Hepatocyte (in vitro differentiated cells): ENCODE data around the gene PSEN1. TPM values are rescaled to one million over a fixed set of nuclear protein-coding genes. Genes with fewer than 3 reads are reported as not detected.

Source experiments
- DNase-seq: peaks from one replicate; pipeline ENCODE4 v3.0.0-alpha.2; 2016; ENCODE audit warnings: low spot score
- H2AFZ ChIP-seq: fragments of 200-600 bp; sonication (generic); 2 replicates; pipeline ENCODE4 v1.6.0; 2016; ENCODE audit warnings: antibody characterized with exemption, mild to moderate bottlenecking
- H3K27ac ChIP-seq: fragments of 200-600 bp; sonication (generic); 2 replicates; pipeline ENCODE4 v1.5.1; 2016; ENCODE audit warnings: mild to moderate bottlenecking
- H3K27me3 ChIP-seq: fragments of 200-600 bp; sonication (generic); 2 replicates; pipeline ENCODE4 v1.6.1; 2016
- H3K36me3 ChIP-seq: fragments of 200-600 bp; sonication (generic); replicated peaks from 2 replicates; pipeline ENCODE4 v1.5.1; 2016; ENCODE audit warnings: low read depth; ENCODE audit not compliant: insufficient read depth
- H3K4me1 ChIP-seq: fragments of 200-600 bp; sonication (generic); 2 replicates; pipeline ENCODE4 v1.5.1; 2016; ENCODE audit warnings: mild to moderate bottlenecking, moderate library complexity; ENCODE audit not compliant: insufficient read depth
- H3K4me2 ChIP-seq: fragments of 200-600 bp; sonication (generic); 2 replicates; pipeline ENCODE4 v1.6.0; 2016
- H3K4me3 ChIP-seq: fragments of 200-600 bp; sonication (generic); 2 replicates; pipeline ENCODE4 v1.5.1; 2016; ENCODE audit warnings: mild to moderate bottlenecking
- H3K79me2 ChIP-seq: fragments of 200-600 bp; sonication (generic); 2 replicates; pipeline ENCODE4 v1.6.0; 2017; ENCODE audit warnings: mild to moderate bottlenecking
- H3K9me2 ChIP-seq: fragments of 200-600 bp; sonication (generic); replicated peaks from 2 replicates; pipeline ENCODE4 v1.6.0; 2017; ENCODE audit warnings: mild to moderate bottlenecking; ENCODE audit not compliant: insufficient read depth
- H3K9me3 ChIP-seq: fragments of 200-600 bp; sonication (generic); 2 replicates; pipeline ENCODE4 v1.5.1; 2016; ENCODE audit warnings: low read depth, mild to moderate bottlenecking
- H4K20me1 ChIP-seq: fragments of 200-600 bp; sonication (generic); 2 replicates; pipeline ENCODE4 v1.6.0; 2016; ENCODE audit warnings: mild to moderate bottlenecking; ENCODE audit not compliant: insufficient read depth, poor library complexity, severe bottlenecking
- CTCF ChIP-seq: fragments of 200-600 bp; sonication (generic); IDR thresholded peaks from 2 replicates; pipeline ENCODE4 v1.5.1; 2016; ENCODE audit warnings: antibody characterized with exemption, mild to moderate bottlenecking; ENCODE audit not compliant: poor library complexity
- EZH2 ChIP-seq: fragments of 200-600 bp; sonication (generic); IDR thresholded peaks from 2 replicates; pipeline ENCODE4 v1.6.1; 2016; ENCODE audit warnings: antibody characterized with exemption, mild to moderate bottlenecking, borderline replicate concordance
- EZH2phosphoT487 ChIP-seq: fragments of 200-600 bp; sonication (generic); IDR thresholded peaks from one replicate; pipeline ENCODE4 v1.6.1; 2018; ENCODE audit warnings: antibody characterized with exemption, mild to moderate bottlenecking, low read depth, moderate library complexity; ENCODE audit not compliant: unreplicated experiment, severe bottlenecking
- WGBS: methylation state at CpG from one replicate; pipeline ENCODE4 v1.1.6; 2016; ENCODE audit warnings: low lambda C conversion rate; ENCODE audit errors: missing lambda C conversion rate; 5-methylcytosine and 5-hydroxymethylcytosine counted together
- polyA plus RNA-seq: library from polyadenylated mRNA; unstranded; fragments of >200 nt; fragmentation: Nextera tagmentation; extraction: Ambion mirVana; gene quantifications from 2 replicates; pipeline ENCODE4 v1.2.1, GENCODE V29; 2016
- total RNA-seq: library from RNA; depleted of rRNA; stranded (reverse); fragments of >200 nt; gene quantifications from 2 replicates; pipeline ENCODE4 v1.2.3, GENCODE V29; 2014

PSEN1 gene
- total and polyA plus RNA-seq, 2 experiments from 2014 or later: 65.6 to 71.6 TPM

DNA sequence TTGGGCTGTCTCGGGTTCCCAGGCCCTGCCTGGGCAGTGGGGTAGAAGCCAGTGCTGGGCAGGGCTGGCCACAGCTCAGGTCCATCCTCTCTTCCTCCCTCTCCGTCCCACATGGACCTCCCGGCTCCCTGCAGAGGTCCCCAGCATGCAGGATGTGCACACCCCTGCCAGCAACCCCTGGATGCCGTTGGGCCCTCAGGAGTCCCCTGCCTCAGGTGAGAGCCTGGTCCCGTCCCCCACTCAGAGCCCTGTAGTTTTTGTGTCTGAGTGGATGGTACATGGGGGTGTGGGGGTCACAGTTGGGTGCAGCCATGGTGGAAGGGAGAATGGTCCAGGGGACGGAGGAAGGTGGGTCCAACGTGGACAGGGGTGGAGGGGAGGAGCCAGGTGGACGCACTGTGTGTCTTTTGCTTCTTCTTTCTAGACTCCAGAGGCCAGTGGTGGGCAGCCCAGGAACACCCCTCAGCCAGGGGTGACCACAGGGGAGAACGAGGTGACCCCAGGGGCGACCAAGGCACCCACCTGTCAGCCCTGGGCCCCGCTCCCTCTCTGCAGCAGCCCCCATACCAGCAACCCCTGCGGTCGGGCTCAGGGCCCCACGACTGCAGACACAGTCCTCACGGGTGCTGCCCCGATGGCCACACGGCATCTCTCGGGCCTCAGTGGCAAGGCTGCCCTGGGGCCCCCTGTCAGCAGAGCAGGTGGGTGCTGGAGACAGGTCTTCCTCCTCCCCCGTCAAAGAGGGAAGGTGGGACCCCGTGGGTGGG lies 122.7 kb downstream of the PSEN1 start:
- no peak overlapping the region for H3K27ac ChIP-seq
- no peak for DNase-seq
- no peaks in the 10 kb centered on the region for H3K27me3 ChIP-seq
- TF ChIP-seq EZH2phosphoT487: no peak
- TF ChIP-seq EZH2: no peak
- TF ChIP-seq CTCF: no peak
- WGBS: 96% methylated on average over 20 of the region's 20 CpGs
- H3K79me2 ChIP-seq: no peaks in the 10 kb centered on the region
- no peaks in the 10 kb centered on the region for H3K9me2 ChIP-seq
- H3K9me3 ChIP-seq: no peaks in the 10 kb centered on the region
- no peak overlapping the region for H3K4me3 ChIP-seq
- H3K4me2 ChIP-seq: no peak overlapping the region
- no peaks in the 10 kb centered on the region for H3K36me3 ChIP-seq
- H3K4me1 ChIP-seq: no peaks in the 10 kb centered on the region
- no peaks in the 10 kb centered on the region for H4K20me1 ChIP-seq
- H2AFZ ChIP-seq: no peak overlapping the region

DNA sequence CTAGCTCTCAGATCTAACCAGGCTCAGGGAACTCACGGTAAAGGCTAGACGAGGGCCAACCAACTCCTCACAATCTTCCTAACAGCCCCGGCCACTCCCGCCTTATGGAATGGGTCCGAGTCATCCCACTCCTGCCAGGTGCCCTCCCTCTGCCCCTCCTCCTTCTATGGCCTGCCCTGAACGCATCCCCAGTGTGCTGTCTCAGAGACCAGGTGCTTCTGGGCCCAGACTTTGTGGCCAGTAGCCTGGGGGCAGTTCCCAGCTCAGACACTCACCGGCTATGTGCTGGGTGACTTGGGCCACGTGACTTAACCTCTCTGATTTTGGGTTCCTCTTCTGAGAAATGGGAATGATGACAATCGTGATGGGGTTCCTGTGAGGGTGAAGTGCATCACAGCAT lies 123.5 kb downstream of the PSEN1 start:
- WGBS: 85% methylated on average over 7 of the region's 9 CpGs
- no peaks in the 10 kb centered on the region for H3K36me3 ChIP-seq
- TF ChIP-seq CTCF (no peak), EZH2phosphoT487 (no peak), EZH2 (no peak)

GRCh38 chr14:73260574-73260973 lies 124.3 kb downstream of the PSEN1 start:
- no peaks in the 10 kb centered on the region for H4K20me1 ChIP-seq
- H3K4me3 ChIP-seq: no peak overlapping the region
- no peaks in the 10 kb centered on the region for H3K9me3 ChIP-seq
- 78% methylated on average over 8 of the region's 11 CpGs for WGBS
- no peak for DNase-seq
- TF ChIP-seq EZH2 (no peak), EZH2phosphoT487 (no peak), CTCF (no peak)
- no peaks in the 10 kb centered on the region for H3K79me2 ChIP-seq
- no peaks in the 10 kb centered on the region for H3K9me2 ChIP-seq
- no peak overlapping the region for H2AFZ ChIP-seq
- H3K27me3 ChIP-seq: no peaks in the 10 kb centered on the region
- H3K36me3 ChIP-seq: no peaks in the 10 kb centered on the region
- H3K27ac ChIP-seq: no peak overlapping the region
- H3K4me2 ChIP-seq: no peak overlapping the region
- H3K4me1 ChIP-seq: no peaks in the 10 kb centered on the region

More for the DNA sequence above, 123.5 kb downstream of the PSEN1 start:
- H3K4me1 ChIP-seq: no peaks in the 10 kb centered on the region
- H3K79me2 ChIP-seq: no peaks in the 10 kb centered on the region
- no peaks in the 10 kb centered on the region for H3K9me2 ChIP-seq
- H3K4me3 ChIP-seq: no peak overlapping the region
- no peak overlapping the region for H2AFZ ChIP-seq
- no peak for DNase-seq
- H3K4me2 ChIP-seq: no peak overlapping the region
- no peaks in the 10 kb centered on the region for H3K27me3 ChIP-seq
- H3K27ac ChIP-seq: no peak overlapping the region
- H4K20me1 ChIP-seq: no peaks in the 10 kb centered on the region
- no peaks in the 10 kb centered on the region for H3K9me3 ChIP-seq
